T-helper 17 cell (primary cell): ENCODE data around the gene FAM193A. TPM values are rescaled to one million over a fixed set of nuclear protein-coding genes. Genes with fewer than 3 reads are reported as not detected.
A peak's percentile ranks its signal among the peaks of the same experiment; 100 is the strongest.

ENCODE experiments used
- ATAC-seq: fragments of 150-1000 bp; cut with Tn5 transposase; 2 replicates; pipeline ENCODE4 v1.10.0; 2021; ENCODE audit warnings: mild to moderate bottlenecking, moderate library complexity
- DNase-seq, 3 donors: peaks; one replicate each; pipeline versions ENCODE4 v3.0.0 to v3.0.0-alpha.2; 2020 to 2021
- H3K9me3 ChIP-seq: one replicate; pipeline ENCODE4 v1.7.0; 2013; ENCODE audit warnings: low read length, mild to moderate bottlenecking; ENCODE audit not compliant: control insufficient read depth, poor library complexity, severe bottlenecking
- H3K27ac Mint-ChIP-seq: one replicate; pipeline ENCODE4 v1.8.0; 2022; ENCODE audit warnings: mild to moderate bottlenecking, moderate library complexity, mixed read lengths
- H3K27me3 Mint-ChIP-seq: one replicate; pipeline ENCODE4 v1.8.0; 2022; ENCODE audit warnings: mixed read lengths
- H3K36me3 Mint-ChIP-seq: one replicate; pipeline ENCODE4 v1.8.0; 2022; ENCODE audit warnings: low read depth, mixed read lengths
- H3K4me1 Mint-ChIP-seq: one replicate; pipeline ENCODE4 v1.8.0; 2022; ENCODE audit warnings: mild to moderate bottlenecking, mixed read lengths
- H3K4me3 Mint-ChIP-seq: one replicate; pipeline ENCODE4 v1.8.0; 2022; ENCODE audit warnings: mild to moderate bottlenecking, moderate library complexity, mixed read lengths
- total RNA-seq, 4 donors: library from RNA in 2 of 4; stranded (reverse) in 2 of 4; gene quantifications; one replicate each; pipeline ENCODE4 v1.2.3 and lab custom pipeline; 2022 to 2026

The FAM193A gene
- total RNA-seq, 2 donors from 2014 or later, result 34.8 to 39.8 TPM

DNA sequence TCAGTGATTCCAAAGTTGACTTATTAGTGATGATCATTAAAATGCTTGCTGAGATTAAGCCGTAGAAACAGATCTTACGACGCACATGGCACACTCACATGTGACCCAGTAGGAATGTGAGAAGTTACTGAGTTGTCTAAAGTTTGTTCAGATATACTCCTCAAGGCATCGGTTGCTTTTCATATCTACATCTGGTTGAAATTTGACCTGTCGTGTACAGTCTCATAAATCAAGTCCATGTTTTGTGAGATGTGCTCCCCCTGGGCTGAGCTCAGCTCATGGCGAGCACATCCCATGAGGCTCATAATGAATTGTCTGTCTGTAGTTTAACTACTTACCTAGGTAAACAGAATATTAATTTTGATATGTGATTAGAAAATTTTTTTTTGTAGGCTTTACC is 152.7 kb downstream of the FAM193A start:
- Mint-ChIP-seq H3K4me1 (peaks cover 18% of the 10 kb centered on the region), H3K27me3 (no peaks in the 10 kb centered on the region), H3K36me3 (peaks cover 11% of the 10 kb centered on the region), H3K4me3 (no peak overlapping the region), H3K27ac (peak overlapping the region; percentile 53)
- DNase-seq (no peak), ATAC-seq (no peak)
- no peaks in the 10 kb centered on the region for H3K9me3 ChIP-seq

DNA sequence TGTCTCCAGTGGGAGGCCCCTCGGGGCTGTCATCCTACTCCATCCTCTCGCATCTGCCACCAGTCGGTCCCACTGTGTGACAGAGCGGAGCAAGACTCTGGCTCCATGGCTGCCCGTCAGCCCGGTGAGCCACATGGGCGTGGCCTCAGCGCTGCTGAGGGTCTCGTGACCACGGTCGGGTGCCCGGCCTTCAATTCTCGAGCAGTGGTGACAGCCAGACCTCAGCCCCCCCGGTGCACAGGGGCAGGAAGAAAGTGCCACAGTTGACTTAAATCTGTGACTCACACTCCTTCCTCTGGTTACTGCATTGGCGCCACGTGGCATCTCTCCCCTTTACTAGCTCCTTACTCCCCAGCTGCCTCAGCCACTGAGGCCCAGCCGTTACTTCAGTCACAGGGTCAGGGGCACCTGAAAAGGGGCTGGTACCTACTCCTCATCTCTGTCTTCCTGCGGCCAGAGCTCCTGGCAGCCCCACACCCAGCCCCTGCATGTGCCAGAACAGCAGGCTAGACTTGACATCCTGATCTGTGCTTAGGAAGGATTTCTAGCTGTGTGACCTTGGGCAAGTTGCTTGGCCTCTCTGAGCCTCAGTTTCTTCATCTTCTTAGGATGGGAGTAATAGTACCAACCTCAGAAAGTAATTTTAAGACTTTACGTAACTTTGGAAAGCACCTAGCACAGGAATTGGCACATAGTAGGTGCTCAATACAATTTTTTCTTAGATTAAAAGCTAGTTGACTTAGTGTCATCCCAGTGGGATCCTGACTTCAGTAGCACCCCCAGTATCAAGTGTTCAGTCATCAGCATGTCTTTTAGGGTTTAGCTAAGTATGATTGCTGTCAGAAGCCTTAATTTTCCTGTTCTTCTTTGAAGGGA is 153.6 kb downstream of the FAM193A start:
- ATAC-seq (peak; percentile 82), DNase-seq (no peak)

DNA sequence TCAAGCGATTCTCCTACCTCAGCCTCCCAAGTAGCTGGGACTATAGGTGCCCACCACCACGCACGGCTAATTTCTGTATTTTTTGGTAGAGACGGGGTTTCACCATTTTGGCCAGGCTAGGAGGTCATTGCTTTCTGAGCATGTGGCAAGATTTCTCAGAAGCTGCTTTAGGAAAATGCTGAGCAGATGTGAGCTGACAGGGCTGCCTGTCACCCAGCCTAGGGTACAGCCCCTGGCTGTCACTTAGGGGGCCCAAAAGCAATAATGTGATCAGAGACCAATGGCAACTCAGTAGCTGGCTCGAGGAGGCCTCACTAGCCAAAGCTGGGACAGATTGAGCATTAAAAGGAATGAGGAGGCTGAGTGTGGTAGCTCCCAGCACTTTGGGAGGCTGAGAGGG is 154.9 kb downstream of the FAM193A start:
- H3K4me3 Mint-ChIP-seq, result no peak overlapping the region
- ATAC-seq, result no peak
- no peak for DNase-seq
- peaks cover 15% of the 10 kb centered on the region for H3K4me1 Mint-ChIP-seq
- no peaks in the 10 kb centered on the region for H3K27me3 Mint-ChIP-seq
- H3K9me3 ChIP-seq, result no peaks in the 10 kb centered on the region
- H3K27ac Mint-ChIP-seq, result peak overlapping the region; percentile 81
- H3K36me3 Mint-ChIP-seq, result peaks cover 11% of the 10 kb centered on the region

More for the DNA sequence above, 153.6 kb downstream of the FAM193A start:
- Mint-ChIP-seq H3K4me3 (no peak overlapping the region), H3K27me3 (no peaks in the 10 kb centered on the region), H3K4me1 (peaks cover 18% of the 10 kb centered on the region), H3K27ac (peak overlapping the region; percentile 68), H3K36me3 (peaks cover 11% of the 10 kb centered on the region)
- no peaks in the 10 kb centered on the region for H3K9me3 ChIP-seq

DNA sequence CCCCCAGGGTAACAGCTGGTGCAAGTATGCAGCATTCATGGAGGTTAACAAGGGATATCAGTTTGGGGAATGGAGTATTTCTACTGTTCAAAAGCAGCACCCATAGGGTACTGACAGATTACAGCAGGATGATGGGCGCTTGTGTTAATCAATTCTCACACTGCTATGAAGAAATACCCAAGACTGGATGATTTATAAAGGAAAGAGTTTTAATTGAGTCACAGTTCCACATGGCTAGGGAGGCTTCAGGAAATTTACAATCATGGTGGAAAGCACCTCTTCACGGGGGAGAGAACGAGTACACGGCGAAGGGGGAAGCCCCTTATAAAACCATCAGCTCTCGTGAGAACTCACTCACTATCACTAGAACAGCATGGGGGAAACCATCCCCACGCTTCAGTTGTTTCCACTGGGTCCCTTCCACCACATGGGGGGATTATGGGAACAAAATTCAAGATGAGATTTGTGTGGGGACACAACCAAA is 155.5 kb downstream of the FAM193A start:
- H3K4me1 Mint-ChIP-seq, result peaks cover 15% of the 10 kb centered on the region
- no peaks in the 10 kb centered on the region for H3K27me3 Mint-ChIP-seq
- H3K9me3 ChIP-seq, result no peaks in the 10 kb centered on the region
- peak; percentile 24 for ATAC-seq
- no peak for DNase-seq
- peak overlapping the region; percentile 81 for H3K27ac Mint-ChIP-seq
- H3K36me3 Mint-ChIP-seq, result peaks cover 11% of the 10 kb centered on the region
- no peak overlapping the region for H3K4me3 Mint-ChIP-seq

DNA sequence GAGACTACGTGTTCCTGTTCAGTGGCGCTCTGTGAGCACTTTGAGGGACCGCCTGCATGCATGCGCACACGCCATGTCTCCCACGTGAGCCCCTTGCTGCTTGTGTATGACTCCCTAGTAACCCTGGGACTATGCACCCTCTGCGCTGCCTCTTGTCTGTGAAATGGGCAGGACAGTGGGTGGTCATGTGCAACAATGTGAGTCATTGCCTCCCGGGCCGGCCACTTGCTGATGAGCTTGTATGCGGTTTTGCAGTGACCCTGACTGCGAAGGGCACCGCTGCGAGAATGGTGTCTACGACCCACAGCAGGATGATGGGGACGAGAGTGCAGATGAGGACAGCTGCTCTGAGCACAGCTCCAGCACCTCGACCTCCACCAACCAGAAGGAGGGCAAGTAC is 158.2 kb downstream of the FAM193A start:
- Mint-ChIP-seq H3K4me3 (no peak overlapping the region), H3K27me3 (no peaks in the 10 kb centered on the region), H3K27ac (no peak overlapping the region), H3K36me3 (peaks cover 10% of the 10 kb centered on the region), H3K4me1 (peaks cover 6% of the 10 kb centered on the region)
- ATAC-seq, result no peak
- no peak for DNase-seq
- H3K9me3 ChIP-seq, result no peaks in the 10 kb centered on the region

DNA sequence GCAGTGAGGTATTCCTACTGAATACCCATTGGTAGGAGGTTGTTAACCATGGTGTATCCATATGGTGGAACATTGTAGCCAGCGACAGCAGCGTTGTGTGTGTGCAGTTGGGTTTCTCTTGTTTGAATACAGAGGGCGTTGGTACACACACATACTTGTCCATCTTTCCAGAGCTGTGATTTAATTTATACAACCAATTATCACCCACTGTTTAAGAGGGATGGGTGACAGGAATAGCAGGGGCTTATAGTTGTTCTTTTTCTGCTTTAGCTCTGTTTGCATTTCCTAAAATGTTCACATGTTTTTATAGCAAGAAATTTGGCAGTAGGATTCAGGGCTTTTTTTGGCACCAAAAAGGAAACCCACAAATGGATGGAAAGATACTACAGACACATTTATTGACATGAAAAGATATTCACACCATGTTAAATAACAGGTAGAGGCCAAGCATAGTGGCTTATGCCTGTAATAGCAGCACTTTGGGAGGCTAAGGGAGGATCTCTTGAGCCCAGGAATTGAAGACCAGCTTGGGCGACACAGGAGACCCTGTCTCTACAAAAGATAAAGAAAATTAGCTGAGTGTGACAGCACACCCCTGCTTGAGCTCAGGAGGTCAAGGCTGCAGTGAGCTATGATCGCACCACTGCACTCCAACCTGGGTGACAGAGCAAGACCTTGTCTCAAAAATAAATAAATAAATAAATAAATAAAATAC is 159.1 kb downstream of the FAM193A start:
- H3K27ac Mint-ChIP-seq, result peak overlapping the region; percentile 54
- H3K4me1 Mint-ChIP-seq, result peaks cover 4% of the 10 kb centered on the region
- H3K36me3 Mint-ChIP-seq, result peaks cover 10% of the 10 kb centered on the region
- no peaks in the 10 kb centered on the region for H3K27me3 Mint-ChIP-seq
- H3K4me3 Mint-ChIP-seq, result no peak overlapping the region
- H3K9me3 ChIP-seq, result no peaks in the 10 kb centered on the region
- DNase-seq, result no peak
- ATAC-seq, result no peak

DNA sequence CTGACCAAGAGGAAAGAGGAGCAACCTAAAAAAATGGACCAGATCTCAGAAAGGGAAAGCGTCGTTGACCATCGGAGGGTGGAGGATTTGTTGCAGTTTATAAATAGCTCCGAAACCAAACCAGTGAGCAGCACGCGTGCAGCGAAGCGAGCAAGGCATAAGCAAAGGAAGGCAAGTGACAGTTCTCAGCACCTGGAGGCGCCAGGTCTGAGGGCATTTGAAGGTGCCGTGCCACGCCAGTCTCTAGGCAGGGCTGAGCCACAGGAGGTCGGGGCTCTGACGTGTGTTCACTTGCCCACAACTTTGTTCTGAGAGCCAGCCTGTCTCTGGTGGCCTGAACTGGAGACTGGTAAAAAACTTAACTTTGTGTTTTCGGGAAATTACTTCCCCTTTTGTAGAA is 160.0 kb downstream of the FAM193A start:
- Mint-ChIP-seq H3K4me1 (peaks cover 4% of the 10 kb centered on the region), H3K27ac (peak overlapping the region; percentile 54), H3K4me3 (no peak overlapping the region), H3K27me3 (no peaks in the 10 kb centered on the region), H3K36me3 (peaks cover 10% of the 10 kb centered on the region)
- ATAC-seq, result peak; percentile 74
- H3K9me3 ChIP-seq, result no peaks in the 10 kb centered on the region
- no peak for DNase-seq

DNA sequence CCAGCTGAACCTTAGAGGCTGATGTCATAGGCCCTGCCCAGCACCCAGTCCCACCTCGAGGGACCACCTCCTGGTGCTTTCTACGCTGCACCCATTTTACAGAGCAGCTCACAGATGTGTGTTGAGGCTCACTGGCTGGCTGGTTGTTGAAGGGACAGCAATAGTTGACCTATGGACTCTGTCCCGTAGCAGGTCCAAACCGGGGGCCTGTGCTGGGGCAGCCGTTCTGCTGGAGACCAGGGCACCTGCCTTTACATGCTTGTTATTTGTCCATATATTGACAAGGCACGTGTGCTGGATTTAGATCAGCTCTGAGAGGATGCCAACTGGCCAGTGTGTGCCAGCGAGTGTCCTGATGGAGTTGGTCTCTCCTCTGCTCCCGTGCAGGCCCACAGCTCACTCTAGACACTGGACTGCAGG is 161.6 kb downstream of the FAM193A start:
- Mint-ChIP-seq H3K36me3 (peaks cover 19% of the 10 kb centered on the region), H3K4me1 (peaks cover 7% of the 10 kb centered on the region), H3K4me3 (no peak overlapping the region), H3K27ac (no peak overlapping the region), H3K27me3 (no peaks in the 10 kb centered on the region)
- ATAC-seq, result no peak
- H3K9me3 ChIP-seq, result no peaks in the 10 kb centered on the region
- DNase-seq, result no peak

DNA sequence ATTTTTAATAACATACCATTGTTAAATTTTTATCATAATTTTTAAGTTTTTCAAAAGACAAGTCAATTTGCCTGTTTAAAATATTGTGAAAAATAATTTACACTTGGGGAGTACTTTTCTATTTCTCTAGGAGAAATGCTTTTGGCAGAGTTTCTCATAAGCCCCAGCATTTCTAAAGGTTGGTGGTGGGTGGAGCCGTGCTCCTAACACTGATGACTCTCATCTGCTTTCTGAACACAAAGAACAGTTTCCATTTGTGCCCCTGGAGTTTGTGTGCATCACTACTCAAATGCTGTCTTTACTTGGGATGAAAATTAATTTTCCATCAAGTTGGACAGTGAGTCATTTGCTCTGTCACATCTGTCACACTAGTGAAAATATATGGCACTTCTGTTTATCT is 162.1 kb downstream of the FAM193A start:
- peaks cover 20% of the 10 kb centered on the region for H3K36me3 Mint-ChIP-seq
- ATAC-seq, result no peak
- DNase-seq, result no peak
- H3K4me1 Mint-ChIP-seq, result peaks cover 8% of the 10 kb centered on the region
- no peaks in the 10 kb centered on the region for H3K27me3 Mint-ChIP-seq
- H3K9me3 ChIP-seq, result no peaks in the 10 kb centered on the region
- H3K4me3 Mint-ChIP-seq, result no peak overlapping the region
- peak overlapping the region; percentile 47 for H3K27ac Mint-ChIP-seq

DNA sequence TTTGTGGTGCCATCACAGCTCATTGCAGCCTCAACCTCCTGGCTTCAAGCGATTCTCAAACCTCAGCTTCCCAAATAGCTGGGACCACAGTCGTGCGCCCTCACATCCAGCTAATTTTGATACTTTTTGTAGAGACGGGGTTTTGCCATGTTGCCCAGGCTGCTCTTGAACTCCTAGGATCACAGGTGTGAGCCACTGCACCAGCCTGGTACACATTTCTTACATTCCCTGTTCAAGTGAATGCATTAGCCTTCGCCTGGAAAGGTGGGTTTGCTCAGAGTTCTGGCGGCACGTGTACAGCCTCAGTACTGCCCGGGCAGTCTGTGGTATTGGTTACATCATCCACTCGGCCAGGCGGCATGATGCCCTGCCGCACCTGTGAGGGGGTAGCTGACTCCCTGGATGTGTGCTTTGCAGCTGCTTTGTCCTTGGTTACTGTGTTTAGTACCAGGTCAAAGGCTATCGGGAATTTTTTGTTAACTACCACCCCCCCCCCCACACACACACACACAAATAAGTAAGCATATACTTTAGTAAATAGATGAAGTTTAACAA is 162.6 kb downstream of the FAM193A start:
- no peaks in the 10 kb centered on the region for H3K9me3 ChIP-seq
- ATAC-seq (no peak), DNase-seq (no peak)
- Mint-ChIP-seq H3K4me3 (no peak overlapping the region), H3K27me3 (no peaks in the 10 kb centered on the region), H3K36me3 (peaks cover 16% of the 10 kb centered on the region), H3K27ac (peak overlapping the region; percentile 47), H3K4me1 (peaks cover 8% of the 10 kb centered on the region)

DNA sequence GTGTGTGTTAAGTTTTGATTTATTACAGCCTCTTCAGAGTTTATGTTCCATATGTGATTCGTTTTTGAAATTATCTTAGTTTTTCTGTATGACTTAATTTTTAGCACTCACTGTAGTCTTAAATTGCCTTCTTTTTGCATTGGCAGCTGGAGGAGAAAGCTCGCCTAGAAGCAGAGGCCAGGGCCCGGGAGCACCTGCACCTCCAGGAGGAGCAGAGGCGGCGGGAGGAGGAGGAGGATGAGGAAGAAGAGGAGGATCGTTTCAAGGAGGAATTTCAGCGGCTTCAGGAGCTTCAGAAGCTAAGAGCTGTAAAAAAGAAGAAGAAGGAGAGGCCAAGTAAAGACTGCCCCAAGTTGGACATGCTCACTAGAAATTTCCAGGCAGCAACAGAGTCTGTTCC is 163.1 kb downstream of the FAM193A start:
- Mint-ChIP-seq H3K4me1 (peaks cover 8% of the 10 kb centered on the region), H3K27me3 (no peaks in the 10 kb centered on the region), H3K4me3 (no peak overlapping the region), H3K36me3 (peaks cover 16% of the 10 kb centered on the region), H3K27ac (no peak overlapping the region)
- no peaks in the 10 kb centered on the region for H3K9me3 ChIP-seq
- DNase-seq, result no peak
- ATAC-seq, result no peak

DNA sequence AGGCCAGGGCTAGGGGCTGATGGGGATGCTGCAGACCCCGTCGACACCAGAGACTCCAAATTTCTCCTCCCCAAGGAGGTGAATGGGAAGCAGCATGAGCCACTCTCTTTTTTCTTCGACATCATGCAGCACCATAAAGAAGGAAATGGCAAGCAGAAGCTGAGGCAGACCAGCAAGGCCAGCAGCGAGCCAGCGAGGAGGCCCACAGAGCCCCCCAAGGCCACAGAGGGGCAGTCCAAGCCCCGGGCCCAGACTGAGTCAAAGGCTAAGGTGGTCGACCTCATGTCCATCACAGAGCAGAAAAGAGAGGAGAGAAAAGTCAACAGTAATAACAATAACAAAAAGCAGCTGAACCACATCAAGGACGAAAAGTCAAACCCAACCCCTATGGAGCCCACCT is 163.6 kb downstream of the FAM193A start:
- no peaks in the 10 kb centered on the region for H3K9me3 ChIP-seq
- H3K36me3 Mint-ChIP-seq, result peaks cover 16% of the 10 kb centered on the region
- H3K4me1 Mint-ChIP-seq, result peaks cover 8% of the 10 kb centered on the region
- no peak overlapping the region for H3K4me3 Mint-ChIP-seq
- no peak for DNase-seq
- H3K27ac Mint-ChIP-seq, result no peak overlapping the region
- no peaks in the 10 kb centered on the region for H3K27me3 Mint-ChIP-seq
- no peak for ATAC-seq

DNA sequence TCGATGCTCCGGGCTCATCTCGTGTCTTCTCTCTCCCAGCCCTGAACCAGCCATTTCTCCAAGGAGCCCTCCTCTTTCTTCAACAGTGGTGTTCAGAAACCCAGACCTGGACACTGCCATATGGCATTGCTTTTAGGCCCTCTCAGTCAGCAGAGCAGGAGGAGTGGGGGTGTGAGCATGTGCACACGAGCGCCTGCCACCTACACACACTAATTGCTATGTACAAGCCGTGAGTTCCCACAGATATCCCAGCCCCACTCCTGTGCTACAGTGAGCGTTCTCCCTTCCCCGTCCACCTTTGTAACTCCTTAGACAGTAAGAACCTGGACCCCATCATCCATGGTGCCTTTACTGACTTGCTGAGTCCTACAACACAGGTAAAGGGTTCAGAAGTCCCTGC is 165.9 kb downstream of the FAM193A start:
- no peaks in the 10 kb centered on the region for H3K27me3 Mint-ChIP-seq
- peaks cover 8% of the 10 kb centered on the region for H3K4me1 Mint-ChIP-seq
- H3K4me3 Mint-ChIP-seq, result no peak overlapping the region
- ATAC-seq, result no peak
- no peak overlapping the region for H3K27ac Mint-ChIP-seq
- no peak for DNase-seq
- no peaks in the 10 kb centered on the region for H3K9me3 ChIP-seq
- H3K36me3 Mint-ChIP-seq, result peaks cover 16% of the 10 kb centered on the region
